ENCODE measurements around the gene GUCA1A. TPM values are rescaled to one million over a fixed set of nuclear protein-coding genes. Genes with fewer than 3 reads are reported as not detected.

Gene GUCA1A
- total RNA-seq, 1 experiment from 2014 or later, result not detected

DNA sequence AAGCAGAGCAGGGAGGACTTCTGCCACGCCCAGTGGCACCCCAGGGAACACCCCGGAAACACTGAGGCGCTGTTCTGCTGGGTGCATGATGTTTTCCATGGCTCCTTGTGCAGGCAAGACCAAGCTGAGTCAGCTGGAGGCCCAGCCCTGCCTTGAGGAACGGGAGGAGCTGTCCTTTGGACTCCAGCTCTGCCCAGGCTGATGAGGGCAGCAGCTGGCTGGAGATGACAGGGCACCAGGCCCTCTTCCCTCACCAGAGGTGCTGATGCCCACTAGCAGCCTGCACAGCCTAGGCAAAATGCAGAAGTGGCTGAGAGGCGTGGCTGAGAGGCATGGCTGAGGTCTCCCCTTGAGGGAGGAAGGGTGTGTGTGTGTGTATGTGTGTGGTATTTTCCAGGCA lies 33.1 kb upstream of the GUCA1A start:
- Histone ChIP-seq H4K20me1 (ENCODE audit: insufficient read depth) (no peaks in the 10 kb centered on the region), H3K4me3 (replicated peaks in 1 of 2; ENCODE audit: low read depth in 1 of 2, low read length in 2 of 2) (0 out of 4 replicates have a peak overlapping the region, but pooled peaks of 1 of the 2 experiments have one; percentile 15), H3K9ac (ENCODE audit: low read length) (peak overlapping the region; percentile 93), H3K4me1 (ENCODE audit: control insufficient read depth in 1 of 2, insufficient read depth in 2 of 2, low read length in 2 of 2) (peaks cover 68 to 81% of the 10 kb centered on the region in 2 experiments), H3K9me3 (ENCODE audit: control insufficient read depth in 1 of 2, insufficient read depth in 1 of 2, low read depth in 1 of 2, low read length in 2 of 2) (no peaks in the 10 kb centered on the region), H3K36me3 (ENCODE audit: control insufficient read depth in 1 of 2, insufficient read depth in 2 of 2, low read length in 2 of 2) (peaks cover 0 to 5% of the 10 kb centered on the region in 2 experiments; a peak in 1 of 4 replicates), H3K79me2 (ENCODE audit: insufficient read depth, low read length) (peaks cover 63% of the 10 kb centered on the region), H2AFZ (ENCODE audit: low read depth, low read length, poor library complexity, severe bottlenecking) (no peak overlapping the region), H3K4me2 (ENCODE audit: low read length) (peak overlapping the region; percentile 100), H3K27me3 (ENCODE audit: insufficient read depth, low read length) (no peaks in the 10 kb centered on the region), H3K9me2 (ENCODE audit: insufficient read depth) (no peaks in the 10 kb centered on the region), H3K27ac (ENCODE audit: low read depth, low read length) (peak overlapping the region; percentile 89)
- ChIA-PET CTCF (no interaction called here), POLR2A (interaction anchor here (1.5 kb wide), 1 partner anchor 39 kb away, joined by 3 read pairs; no protein-coding TSS in a partner anchor), RAD21 (ENCODE audit: low non-redundant PET in 1 of 2, low total read pairs in 2 of 2, uncharacterized antibody in 2 of 2, unreplicated experiment in 2 of 2) (interaction anchor here in 1 of 2 experiments (0.9 kb wide), 1 partner anchor 39 kb away, joined by 4 read pairs; no protein-coding TSS in a partner anchor)
- DNase-seq (ENCODE audit: low read depth, low spot score) (no peak), ATAC-seq (peak; percentile 8; the same call in 1 of the 2 replicates)
- intact Hi-C loops (cut with micrococcal nuclease), result loop anchor here (5.0 kb wide), 1 partner anchor 38 kb away; no protein-coding TSS in a partner anchor
- BruUV-seq (replicated peaks), result no TSS peak
- TF ChIP-seq ZNF274 (IDR thresholded peaks at IDR 0.05; ENCODE audit: low read depth, low read length) (no peak), RAD21 (IDR thresholded peaks at IDR 0.05; ENCODE audit: low read depth) (no peak), SIN3A (IDR thresholded peaks at IDR 0.05; ENCODE audit: low read depth) (no peak), TCF7L2 (IDR thresholded peaks at IDR 0.05; ENCODE audit: borderline replicate concordance, extremely low read depth, insufficient read depth, insufficient read length) (no peak), CEBPB (IDR thresholded peaks at IDR 0.05; ENCODE audit: low read depth) (no peak), YY1 (IDR thresholded peaks at IDR 0.05; ENCODE audit: extremely low read depth, insufficient replicate concordance, low read depth, low read length) (no peak), CBX3 (IDR thresholded peaks at IDR 0.05; ENCODE audit: low read depth) (no peak), POLR2AphosphoS5 (IDR thresholded peaks at IDR 0.05; ENCODE audit: low read depth, low read length) (no peak), EGR1 (IDR thresholded peaks at IDR 0.05; ENCODE audit: low read depth) (no peak), SP1 (IDR thresholded peaks at IDR 0.05; ENCODE audit: low read depth) (no peak), ELF1 (IDR thresholded peaks at IDR 0.05; ENCODE audit: borderline replicate concordance, low read depth) (no peak), SRF (IDR thresholded peaks at IDR 0.05; ENCODE audit: low read depth) (no peak), EZH2 (IDR thresholded peaks at IDR 0.05) (no peak)
- TF ChIP-seq, protein P1, sequence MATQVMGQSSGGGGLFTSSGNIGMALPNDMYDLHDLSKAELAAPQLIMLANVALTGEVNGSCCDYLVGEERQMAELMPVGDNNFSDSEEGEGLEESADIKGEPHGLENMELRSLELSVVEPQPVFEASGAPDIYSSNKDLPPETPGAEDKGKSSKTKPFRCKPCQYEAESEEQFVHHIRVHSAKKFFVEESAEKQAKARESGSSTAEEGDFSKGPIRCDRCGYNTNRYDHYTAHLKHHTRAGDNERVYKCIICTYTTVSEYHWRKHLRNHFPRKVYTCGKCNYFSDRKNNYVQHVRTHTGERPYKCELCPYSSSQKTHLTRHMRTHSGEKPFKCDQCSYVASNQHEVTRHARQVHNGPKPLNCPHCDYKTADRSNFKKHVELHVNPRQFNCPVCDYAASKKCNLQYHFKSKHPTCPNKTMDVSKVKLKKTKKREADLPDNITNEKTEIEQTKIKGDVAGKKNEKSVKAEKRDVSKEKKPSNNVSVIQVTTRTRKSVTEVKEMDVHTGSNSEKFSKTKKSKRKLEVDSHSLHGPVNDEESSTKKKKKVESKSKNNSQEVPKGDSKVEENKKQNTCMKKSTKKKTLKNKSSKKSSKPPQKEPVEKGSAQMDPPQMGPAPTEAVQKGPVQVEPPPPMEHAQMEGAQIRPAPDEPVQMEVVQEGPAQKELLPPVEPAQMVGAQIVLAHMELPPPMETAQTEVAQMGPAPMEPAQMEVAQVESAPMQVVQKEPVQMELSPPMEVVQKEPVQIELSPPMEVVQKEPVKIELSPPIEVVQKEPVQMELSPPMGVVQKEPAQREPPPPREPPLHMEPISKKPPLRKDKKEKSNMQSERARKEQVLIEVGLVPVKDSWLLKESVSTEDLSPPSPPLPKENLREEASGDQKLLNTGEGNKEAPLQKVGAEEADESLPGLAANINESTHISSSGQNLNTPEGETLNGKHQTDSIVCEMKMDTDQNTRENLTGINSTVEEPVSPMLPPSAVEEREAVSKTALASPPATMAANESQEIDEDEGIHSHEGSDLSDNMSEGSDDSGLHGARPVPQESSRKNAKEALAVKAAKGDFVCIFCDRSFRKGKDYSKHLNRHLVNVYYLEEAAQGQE (IDR thresholded peaks at IDR 0.05; ENCODE audit: low read depth), result no peak
- TF ChIP-seq, protein P2, sequence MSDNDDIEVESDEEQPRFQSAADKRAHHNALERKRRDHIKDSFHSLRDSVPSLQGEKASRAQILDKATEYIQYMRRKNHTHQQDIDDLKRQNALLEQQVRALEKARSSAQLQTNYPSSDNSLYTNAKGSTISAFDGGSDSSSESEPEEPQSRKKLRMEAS (IDR thresholded peaks at IDR 0.05), result no peak
- TF ChIP-seq, protein P3, sequence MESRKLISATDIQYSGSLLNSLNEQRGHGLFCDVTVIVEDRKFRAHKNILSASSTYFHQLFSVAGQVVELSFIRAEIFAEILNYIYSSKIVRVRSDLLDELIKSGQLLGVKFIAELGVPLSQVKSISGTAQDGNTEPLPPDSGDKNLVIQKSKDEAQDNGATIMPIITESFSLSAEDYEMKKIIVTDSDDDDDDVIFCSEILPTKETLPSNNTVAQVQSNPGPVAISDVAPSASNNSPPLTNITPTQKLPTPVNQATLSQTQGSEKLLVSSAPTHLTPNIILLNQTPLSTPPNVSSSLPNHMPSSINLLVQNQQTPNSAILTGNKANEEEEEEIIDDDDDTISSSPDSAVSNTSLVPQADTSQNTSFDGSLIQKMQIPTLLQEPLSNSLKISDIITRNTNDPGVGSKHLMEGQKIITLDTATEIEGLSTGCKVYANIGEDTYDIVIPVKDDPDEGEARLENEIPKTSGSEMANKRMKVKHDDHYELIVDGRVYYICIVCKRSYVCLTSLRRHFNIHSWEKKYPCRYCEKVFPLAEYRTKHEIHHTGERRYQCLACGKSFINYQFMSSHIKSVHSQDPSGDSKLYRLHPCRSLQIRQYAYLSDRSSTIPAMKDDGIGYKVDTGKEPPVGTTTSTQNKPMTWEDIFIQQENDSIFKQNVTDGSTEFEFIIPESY (IDR thresholded peaks at IDR 0.05; ENCODE audit: extremely low read depth, insufficient replicate concordance, low read length), result no peak
- TF ChIP-seq, protein P4, sequence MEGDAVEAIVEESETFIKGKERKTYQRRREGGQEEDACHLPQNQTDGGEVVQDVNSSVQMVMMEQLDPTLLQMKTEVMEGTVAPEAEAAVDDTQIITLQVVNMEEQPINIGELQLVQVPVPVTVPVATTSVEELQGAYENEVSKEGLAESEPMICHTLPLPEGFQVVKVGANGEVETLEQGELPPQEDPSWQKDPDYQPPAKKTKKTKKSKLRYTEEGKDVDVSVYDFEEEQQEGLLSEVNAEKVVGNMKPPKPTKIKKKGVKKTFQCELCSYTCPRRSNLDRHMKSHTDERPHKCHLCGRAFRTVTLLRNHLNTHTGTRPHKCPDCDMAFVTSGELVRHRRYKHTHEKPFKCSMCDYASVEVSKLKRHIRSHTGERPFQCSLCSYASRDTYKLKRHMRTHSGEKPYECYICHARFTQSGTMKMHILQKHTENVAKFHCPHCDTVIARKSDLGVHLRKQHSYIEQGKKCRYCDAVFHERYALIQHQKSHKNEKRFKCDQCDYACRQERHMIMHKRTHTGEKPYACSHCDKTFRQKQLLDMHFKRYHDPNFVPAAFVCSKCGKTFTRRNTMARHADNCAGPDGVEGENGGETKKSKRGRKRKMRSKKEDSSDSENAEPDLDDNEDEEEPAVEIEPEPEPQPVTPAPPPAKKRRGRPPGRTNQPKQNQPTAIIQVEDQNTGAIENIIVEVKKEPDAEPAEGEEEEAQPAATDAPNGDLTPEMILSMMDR (IDR thresholded peaks at IDR 0.05 in 2 of 3, conservative IDR thresholded peaks at IDR 0.05 in 1 of 3; ENCODE audit: borderline replicate concordance in 1 of 3, insufficient read depth in 1 of 3, low read depth in 2 of 3, low read length in 2 of 3), result no peak
